HG02571 (cell line): ENCODE results near the gene DNAH12.
"Not testable (repeated sequence)": the region's sequence is repeated elsewhere in the genome, so short reads cannot be mapped to it uniquely, and the experiment has no call there.

ENCODE experiments used
- ATAC-seq: cut with Tn5 transposase; IDR thresholded peaks from one replicate; pipeline ENCODE4 v1.9.1; 2021; ENCODE audit warnings: mild to moderate bottlenecking, moderate library complexity; ENCODE audit not compliant: unreplicated experiment

Gene DNAH12

DNA sequence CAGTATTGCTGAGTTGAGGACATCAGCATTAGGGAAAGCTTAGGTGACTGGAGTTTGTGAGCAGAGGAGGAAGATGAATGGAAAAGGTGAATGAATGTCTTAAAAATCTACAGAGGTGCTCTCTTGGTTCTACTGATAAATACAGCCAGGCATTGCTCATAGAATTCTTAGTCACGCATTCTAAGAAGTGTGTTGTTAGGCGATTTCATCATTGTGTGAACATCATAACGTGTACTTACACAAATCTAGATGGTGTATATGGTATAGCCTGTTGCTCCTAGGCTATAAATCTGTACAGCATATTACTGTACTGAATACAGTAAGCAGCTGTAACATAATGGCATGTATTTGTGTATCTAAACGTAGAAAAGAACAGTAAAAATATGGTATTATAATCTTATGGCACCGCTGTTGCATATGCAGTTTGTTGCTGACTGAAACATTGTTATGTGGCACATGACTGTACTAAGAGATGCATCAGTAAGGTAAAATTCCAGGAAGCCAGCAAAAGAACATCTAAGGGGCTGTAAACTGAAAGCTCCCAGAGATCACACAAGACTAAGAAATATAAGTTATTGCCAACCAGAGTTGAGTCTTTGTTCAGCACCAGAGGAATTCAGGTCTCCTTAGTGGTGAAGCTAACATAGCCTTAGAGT lies 208.7 kb downstream of the DNAH12 start:
- ATAC-seq = no peak

DNA sequence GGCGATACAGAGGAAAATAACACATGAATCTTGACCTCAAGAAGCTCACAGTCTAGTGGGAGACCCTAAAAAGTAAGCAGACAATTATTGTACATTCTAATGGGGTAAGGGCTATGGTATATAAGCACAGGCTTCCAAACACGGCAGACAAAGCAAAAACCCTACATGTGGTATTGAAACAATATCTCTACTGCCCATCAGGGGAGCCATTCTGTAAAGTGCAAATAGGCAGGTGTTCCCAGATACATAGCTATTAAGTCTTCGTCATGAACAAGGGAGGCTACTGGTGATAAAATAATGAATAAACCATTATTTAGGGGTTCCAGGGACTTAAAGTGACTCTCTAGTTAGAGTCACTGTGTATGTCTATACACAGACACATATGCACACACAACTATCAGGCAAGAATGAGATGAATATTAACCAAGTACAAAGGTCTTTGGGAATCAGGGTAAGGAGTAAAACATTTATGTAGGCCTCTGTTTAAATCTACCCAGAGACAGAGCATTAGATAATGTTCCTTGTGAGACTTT lies 213.0 kb downstream of the DNAH12 start:
- no peak for ATAC-seq

DNA sequence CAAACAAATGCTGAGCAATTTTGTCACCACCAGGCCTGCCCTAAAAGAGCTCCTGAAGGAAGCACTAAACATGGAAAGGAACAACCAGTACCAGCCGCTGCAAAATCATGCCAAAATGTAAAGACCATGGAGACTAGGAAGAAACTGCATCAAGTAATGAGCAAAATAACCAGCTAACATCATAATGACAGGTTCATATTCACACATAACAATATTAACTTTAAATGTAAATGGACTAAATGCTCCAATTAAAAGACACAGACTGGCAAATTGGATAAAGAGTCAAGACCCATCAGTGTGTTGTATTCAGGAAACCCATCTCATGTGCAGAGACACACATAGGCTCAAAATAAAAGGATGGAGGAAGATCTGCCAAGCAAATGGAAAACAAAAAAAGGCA lies 217.6 kb downstream of the DNAH12 start:
- not testable (repeated sequence) for ATAC-seq

DNA sequence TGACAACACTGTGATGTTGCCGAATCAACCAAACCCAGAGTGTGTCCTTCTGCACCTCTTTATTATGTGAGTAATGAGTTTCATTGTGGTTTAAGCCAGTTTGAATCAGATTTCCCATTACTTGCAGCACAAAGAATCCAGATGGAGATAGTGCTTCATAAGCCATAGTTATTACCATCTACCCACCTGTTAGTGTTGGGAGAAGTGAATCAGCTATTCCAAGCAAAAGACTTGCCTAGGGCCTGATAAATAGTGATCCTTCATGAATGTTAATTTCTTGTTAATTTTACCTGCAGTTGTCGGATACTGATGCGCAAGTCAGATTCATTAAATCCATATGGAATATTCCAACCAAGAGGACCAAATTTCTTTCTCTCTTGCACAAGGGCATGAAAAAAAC lies 229.9 kb downstream of the DNAH12 start:
- no peak for ATAC-seq

DNA sequence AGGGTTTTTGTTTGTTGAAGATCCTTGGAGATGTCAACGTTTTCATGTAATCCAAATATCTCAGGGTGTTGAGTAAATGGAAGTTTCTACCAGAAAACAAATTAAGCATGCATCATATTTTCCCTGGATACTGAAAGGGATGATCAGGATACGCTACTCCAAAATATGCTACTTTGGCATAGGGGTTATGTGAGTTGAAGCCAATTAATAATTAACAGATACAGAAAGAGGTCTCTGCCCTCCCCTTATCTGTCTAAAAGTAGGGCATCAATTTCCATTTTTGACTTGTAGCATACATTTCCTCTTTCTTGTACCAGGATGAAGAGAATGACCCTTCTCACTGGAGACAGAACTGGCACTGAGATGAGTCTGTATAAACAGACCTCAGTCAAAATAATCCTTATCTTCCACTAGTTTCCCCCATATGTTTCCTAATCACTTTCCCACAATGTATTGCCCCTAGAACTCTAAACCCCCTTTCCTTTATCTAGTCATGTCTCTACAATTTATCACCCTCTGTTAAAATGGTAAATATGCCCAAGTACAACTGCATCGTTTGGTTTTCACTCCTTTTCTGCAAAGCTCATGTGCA lies 234.3 kb downstream of the DNAH12 start:
- no peak for ATAC-seq

DNA sequence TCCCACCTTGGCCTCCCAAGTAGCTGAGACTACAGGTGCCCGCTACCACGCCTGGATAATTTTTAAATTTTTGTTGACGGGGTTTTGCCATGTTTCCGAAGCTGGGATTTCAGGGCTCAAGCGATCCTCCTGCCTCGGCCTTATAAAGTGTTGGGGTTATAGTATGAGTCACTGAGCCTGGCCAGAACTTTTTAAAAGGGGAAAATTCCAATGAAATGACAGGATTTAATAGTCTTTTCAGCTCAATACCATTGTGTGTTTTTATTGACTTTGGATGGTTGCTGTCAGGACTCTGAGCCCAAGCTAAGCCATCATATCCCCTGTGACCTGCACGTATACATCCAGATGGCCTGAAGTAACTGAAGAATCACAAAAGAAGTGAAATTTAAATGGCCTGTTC lies 240.6 kb downstream of the DNAH12 start:
- ATAC-seq = not testable (repeated sequence)

DNA sequence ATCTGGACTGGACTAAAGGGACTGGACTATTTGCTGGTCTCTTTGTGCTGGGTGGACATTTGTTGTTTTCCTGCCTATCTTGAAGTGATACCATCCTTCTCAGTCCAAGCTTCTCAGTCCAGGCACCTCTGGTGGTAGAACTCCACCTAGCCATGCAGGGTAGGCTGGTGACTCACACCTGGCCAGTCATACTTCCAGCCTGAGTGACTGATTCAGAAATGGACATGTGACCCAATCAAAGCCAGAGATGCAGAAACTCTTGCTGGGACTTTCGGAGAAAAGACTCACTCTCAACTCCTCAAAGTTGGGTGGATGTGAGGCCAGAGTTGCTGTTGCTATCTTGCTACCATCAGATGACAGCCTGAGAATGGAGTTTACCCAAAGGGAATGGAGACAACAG lies 246.1 kb downstream of the DNAH12 start:
- ATAC-seq = no peak

DNA sequence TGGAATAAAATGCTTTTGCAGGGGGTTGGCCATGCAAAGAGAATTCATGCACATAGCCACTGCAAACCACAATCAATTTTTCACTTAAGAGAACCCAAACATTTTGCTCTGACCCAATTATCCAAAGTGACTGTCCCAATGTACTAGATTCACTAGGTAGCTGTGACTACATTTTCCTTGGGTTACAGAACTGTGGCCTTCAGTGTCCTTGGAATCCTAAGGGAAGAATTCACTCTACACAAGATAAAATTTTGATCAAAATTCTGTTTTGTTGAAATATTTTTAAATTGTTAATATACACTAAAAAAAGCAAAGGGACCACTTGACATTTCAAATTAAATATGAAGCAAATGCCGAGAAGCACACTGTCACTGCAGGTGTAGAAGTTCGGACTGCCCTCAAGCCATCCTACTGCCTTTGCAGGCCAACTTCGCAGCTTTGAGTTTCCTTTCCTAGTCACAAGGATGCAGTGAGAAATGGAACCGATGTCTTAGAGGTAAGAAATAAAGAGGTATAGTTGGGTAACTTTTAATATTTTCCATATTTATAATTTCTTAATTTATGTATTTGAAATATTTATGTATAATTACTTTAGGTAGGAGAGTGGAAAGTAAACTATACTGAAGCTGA lies 251.1 kb downstream of the DNAH12 start:
- no peak for ATAC-seq

DNA sequence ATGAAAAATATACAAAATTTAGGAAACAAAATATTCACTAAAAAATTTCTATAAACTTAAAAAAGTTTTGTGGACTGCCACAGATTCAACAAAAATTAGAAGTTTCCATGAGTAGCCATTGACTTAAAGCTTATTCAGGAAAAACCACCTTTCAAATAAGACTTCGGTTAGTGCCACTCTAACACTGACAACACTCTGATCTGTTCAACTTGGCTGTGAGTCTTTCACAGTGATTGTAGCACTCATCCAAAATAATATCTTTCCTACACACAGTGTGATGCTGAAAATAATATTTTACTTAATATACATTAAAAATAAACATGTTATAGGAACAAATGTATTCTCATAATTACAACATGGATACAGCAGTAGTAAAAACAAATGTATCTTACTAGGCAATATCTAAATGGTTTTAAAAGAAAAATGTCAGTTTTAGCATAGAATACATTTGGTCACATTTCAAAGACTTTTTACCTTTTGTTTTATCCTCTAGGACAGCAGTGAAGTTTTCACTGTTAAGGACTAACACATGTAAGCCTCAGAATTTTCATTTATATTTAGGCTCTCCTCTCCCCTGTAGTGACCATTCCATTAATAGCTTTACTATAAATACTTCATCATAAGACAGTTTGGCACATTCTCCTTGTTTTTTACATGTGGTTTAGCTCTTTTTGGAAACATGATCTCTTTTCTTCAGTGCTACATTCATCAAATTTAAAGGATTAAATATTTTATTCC lies 251.8 kb downstream of the DNAH12 start, which contains the start of gene ASB14:
Gene ASB14, minus strand, starts transcription at position 527 of the 738 bp plus-strand sequence. CDS start 652 bp downstream, outside the sequence.
- no peak for ATAC-seq

DNA sequence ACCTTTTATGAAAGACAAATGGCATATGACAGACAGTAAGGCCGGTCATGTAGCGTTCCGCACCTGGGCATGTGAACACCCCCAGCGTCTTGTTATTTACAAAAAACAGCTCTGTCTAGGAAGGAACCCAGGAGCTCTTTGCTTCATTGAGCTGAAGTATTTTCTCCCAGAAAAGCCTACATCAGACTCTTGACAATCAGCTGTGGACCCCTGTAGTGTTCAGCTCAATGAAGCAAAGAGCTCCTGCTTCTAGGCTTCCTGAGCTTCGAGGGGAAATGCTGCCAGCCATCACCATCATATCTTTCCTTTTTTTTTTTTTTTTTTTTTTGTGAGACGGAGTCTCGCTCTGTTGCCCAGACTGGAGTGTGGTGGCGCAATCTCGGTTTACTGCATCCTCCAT lies 255.7 kb downstream of the DNAH12 start:
- ATAC-seq = no peak

DNA sequence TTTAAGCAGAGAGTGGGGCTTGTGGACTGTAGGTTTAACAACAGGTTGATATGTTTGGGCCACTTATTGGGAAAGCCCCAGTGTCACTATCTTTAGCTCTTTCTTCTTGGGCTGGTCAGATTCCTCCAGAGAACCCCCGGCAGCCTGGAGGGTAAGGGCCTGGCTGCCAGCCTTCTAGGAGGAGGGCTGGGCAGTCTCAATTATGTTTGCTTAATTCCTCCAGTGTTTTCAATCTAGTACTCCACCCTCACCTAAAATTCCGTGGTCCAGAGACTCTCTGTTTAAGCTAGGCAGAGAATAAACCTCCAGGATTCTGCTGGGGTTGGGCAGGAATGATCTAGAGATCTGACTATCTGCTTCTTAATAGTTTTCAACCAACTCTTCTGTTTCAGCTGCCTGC lies 256.9 kb downstream of the DNAH12 start:
- no peak for ATAC-seq

DNA sequence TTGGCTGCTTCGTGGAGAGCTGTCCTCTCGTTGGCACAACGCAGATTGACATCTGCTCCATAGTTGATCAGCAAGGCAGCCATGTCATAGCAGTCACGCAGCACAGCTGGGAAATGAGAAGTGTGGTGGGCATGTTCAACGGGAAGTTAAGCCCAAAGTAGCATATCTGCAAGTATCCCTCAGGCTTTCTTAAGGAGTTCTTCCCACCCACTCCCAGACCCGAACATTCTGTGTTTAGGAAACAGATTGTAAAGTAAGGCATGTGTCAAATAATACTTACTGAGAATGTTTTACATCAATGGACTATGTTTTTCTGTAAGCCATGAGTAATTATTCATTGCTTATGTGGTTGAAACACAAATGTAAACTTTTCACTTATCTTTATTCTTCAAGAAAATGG lies 260.8 kb downstream of the DNAH12 start:
- ATAC-seq = no peak

DNA sequence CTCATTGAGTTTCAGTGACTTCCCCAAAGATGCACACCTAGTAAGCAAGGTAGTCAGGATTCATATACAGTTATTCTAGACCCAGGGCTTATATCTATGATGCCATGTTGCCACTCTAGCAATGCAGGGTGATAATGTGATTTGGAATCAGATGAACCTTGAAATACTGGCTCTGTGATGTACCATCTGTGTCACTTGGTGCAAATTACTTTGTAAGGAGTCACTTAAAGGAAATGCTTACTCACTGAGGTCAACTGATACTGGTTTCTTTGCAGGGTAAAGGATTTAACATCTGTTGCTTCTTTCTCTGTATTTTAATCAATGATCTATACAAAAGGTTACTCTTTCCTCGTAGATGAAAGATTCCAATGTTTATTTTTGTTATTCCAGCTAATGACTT lies 262.4 kb downstream of the DNAH12 start:
- no peak for ATAC-seq

DNA sequence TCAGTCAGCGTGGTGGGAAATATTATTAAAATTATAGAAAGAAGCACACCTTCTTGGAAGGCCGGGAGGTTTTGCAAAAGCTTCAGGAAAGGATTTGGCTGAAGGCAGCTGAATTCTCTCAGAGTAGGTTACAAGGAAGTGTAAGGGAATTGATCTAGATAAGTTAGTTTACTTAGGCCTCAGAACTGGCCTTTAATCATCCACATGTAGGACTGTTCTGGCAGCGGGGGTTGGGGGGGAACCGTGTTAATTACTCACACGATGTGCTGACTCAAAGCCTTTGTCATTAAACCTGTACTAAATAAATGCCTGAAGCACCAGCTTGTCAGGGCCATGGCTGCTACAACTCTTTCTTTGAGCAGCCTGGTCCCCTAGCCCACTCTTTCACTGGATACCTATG lies 264.5 kb downstream of the DNAH12 start:
- no peak for ATAC-seq

DNA sequence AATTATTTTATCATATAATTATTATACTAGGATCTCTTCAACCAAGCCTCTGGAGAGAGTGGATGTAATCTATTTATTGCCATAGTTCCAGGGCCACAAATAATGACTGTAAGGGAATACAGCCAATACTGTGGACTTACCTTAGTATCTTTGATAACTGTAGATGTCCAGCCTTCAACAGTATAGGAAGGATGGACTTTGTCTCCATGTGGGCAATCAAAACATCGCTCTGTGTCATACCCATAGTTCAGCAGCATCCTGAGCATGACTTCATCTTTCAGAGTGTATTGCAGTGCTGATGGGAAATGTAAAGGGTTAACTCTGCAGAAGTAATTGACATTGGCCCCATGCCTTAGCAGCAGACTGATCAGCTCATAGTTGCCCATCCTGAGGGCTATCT lies 265.9 kb downstream of the DNAH12 start:
- no peak for ATAC-seq

DNA sequence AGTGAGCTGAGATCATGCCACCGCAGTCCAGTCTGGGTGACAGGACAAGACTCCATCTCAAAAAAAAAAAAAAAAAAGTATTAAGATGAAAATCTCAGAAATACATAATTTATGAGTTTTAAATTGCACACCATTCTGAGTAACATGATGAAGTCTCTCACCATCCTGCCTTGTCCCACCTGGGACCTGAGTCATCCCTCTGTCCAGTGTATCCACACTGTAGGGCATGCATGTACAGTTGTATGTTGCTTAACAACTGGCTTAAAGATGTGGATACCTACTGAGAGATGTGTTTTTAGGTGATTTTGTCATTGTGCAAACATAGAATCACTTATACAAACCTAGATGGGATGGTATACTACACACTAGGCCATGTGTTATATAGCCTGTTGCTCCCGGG lies 268.8 kb downstream of the DNAH12 start:
- ATAC-seq = no peak

DNA sequence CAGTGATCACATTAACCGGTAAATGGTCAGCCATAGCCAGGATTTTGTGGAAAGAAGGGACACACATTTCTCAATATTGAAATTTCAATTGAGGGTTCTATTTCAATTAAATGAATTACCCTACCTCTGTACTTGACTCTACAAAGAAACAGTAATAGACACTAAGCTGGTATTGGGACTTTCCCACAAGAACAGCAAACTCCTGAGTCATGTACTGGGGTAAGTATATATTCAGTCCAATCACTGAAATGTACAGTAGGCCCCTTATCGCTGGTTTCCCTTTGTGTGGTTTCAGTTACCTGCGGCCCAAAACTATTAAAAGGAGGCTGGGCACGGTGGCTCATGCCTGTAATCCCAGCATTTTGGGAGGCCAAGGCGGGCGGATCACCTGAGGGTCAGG lies 269.3 kb downstream of the DNAH12 start:
- no peak for ATAC-seq

DNA sequence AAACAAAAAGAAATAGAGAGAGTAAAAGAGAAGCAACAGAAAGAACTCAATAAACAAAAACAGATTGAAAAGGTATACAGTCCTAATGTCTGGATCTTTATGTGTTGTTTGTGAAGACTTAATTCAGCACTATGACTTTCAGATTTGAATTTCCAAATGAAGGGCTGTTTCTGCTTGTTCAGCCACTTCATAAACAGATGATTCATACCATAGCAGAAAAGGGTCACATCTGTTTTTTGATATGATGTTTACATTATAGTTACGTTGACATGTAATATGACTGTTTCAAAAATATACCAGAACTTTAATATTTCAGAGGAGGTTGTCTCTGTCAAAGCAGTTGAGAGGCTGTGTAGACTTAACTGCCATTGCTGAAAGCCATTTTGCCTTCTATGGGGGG lies 275.7 kb downstream of the DNAH12 start:
- no peak for ATAC-seq

DNA sequence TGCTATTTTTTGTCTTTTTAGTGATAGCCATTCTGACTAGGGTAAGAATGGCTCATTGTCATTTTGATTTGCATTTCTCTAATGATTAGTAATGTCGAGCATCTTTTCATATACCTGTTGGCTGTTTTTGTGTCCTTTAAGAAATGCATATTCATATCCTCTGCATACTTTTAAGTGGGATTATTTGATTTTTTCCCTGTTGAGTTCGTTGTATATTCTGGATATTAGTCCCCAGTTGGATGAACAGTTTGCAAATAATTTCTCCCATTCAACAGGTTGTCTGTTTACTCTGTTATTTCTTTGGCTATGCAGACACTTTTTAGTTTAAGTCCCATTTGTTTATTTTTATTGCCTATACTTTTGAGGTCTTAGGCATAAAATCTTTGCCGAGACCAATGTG lies 282.2 kb downstream of the DNAH12 start:
- ATAC-seq = no peak

DNA sequence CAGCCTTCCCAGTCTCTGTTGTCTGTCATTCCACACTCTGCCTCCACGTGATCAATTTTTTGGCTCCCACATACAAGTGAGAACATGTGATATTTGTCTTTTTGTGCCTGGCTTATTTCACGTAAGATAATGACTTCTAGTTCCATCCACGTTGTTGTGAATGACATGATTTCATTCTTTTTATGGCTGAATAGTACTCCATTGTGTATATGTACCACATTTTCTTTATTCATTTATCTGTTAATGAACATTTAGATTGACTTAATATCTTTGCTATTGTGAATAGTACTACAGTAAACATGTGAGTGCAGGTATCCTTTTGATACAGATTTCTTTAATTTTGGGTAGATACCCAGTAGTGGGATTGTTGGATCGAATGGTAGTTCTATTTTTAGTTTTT lies 283.0 kb downstream of the DNAH12 start:
- no peak for ATAC-seq

DNA sequence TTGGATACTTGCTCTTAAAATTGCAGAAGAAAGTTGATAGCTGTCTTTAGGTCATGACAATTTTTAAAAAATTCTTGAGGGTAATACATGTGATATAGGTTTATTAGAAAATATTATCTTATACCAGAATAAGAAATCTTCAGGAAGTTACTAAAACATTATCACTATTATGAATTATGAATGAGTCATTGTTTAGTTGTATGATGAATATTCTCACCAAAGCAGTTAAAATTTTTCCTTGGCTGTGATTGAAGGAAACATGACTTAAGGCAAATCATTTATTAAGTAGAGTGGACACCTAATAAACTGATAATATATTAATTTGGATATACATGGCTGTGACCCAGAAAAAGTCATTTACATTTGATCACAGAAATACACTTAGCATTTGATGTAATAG lies 286.5 kb downstream of the DNAH12 start:
- no peak for ATAC-seq

DNA sequence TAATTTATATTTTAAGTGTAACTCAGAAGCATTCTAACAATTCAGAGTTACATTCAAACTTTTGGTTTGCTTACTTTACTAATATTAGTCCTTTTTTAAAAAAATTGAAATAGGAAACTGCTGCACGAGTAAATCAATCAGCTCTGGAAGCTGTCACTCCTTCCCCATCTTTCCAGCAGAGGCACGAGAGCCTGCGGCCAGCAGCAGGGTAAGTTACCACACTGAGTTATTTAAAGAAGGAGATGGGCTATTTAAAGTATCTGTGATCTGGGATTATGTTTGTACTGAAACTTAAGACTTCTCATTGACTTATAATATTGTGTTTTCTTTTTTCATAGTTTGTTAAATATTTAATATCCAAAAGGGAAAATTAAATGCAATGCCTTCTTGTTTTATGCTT lies 287.3 kb downstream of the DNAH12 start:
- ATAC-seq = no peak
